Stimulated activated CD4-positive, alpha-beta T cell treated with anti-CD3 and anti-CD28 coated beads, TNF-alpha, amount 100 ng/mL, for 24 hours (primary cell): ENCODE results near the gene FAM162A.
"Not testable (repeated sequence)": the region's sequence is repeated elsewhere in the genome, so short reads cannot be mapped to it uniquely, and the experiment has no call there.

Experiments used
- DNase-seq, 3 experiments: peaks; one replicate each; pipeline ENCODE4 v3.0.0-alpha.2; 2020; ENCODE audit warnings: low read depth in 3 of 3

Gene FAM162A

GRCh38 chr3:122416966-122417365, 33.0 kb downstream of the FAM162A start:
- no peak for DNase-seq

- DNase-seq = no peak
These were observed 37.1 kb downstream of the FAM162A start for GRCh38 chr3:122421101-122421500.

- DNase-seq = no peak
These were observed 37.9 kb downstream of the FAM162A start for GRCh38 chr3:122421836-122422235.

DNA sequence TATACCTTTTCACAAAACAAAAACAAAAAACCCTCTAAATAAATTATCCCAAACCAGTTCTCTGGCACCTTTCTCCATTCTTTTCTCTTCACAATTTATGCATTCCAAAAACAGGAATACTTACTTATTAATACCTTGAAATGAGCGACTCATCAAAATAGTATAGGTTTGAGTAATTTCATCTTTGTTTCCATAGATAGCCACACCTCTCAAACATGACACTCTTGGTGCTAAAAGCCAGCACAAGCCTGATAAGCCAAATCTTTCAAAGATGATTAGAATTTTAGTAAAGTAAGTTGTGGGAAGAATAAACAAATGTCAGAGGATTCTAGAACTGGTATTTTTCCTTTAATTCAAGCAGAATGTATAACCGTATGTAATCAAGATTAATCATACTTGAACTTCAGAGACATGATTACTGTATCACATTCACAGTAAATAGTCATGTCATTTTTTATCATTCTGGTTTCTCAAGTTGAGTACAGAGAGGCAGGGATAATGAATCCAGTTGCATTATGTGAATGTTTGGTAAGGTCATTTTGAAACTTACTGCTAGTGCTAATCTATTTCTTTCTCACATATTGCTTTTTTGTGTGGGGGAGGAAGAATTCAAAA, 44.0 kb downstream of the FAM162A start:
- DNase-seq = no peak

DNA sequence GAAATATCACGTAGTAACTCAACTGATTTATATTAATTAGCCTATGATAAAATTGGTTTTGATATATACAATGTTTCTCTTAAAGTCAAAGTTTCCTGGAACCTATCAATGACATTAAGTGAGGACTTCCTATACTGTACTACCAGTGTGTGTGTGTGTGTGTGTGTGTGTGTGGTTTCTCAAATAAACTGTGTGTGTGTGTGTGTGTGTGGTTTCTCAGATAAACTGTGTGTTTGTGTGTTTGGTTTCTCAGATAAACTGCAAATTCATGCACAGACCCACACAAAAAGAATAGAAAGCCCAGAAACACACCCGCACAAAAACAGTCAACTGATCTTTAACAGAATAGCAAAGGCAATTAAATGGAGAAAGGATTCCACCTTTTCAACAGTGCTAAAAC, 46.4 kb downstream of the FAM162A start:
- no peak for DNase-seq

GRCh38 chr3:122435950-122436349, 52.0 kb downstream of the FAM162A start:
- no peak for DNase-seq

DNA sequence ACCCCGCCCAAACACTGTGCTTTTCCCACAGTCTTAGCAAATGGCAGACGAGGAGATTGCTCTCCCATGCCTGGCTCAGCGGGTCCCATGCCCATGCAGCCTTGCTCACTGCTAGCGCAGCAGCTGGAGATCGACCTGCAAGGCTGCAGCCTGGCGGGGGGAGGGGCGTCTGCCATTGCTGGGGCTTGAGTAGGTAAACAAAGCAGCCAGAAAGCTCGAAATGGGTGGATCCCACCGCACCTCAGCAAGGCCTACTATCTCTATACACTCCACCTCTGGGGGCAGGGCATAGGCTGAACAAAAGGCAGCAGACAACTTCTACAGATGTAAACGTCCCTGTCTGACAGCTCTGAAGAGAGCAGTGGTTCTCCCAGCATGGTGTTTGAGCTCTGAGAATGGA, 59.1 kb downstream of the FAM162A start:
- no peak for DNase-seq

- not testable (repeated sequence) for DNase-seq
These were observed 59.9 kb downstream of the FAM162A start for GRCh38 chr3:122443762-122444490.

- not testable (repeated sequence) for DNase-seq
These were observed 60.5 kb downstream of the FAM162A start for GRCh38 chr3:122444491-122444887.

GRCh38 chr3:122448218-122448617, 64.2 kb downstream of the FAM162A start:
- DNase-seq = not testable (repeated sequence)

DNA sequence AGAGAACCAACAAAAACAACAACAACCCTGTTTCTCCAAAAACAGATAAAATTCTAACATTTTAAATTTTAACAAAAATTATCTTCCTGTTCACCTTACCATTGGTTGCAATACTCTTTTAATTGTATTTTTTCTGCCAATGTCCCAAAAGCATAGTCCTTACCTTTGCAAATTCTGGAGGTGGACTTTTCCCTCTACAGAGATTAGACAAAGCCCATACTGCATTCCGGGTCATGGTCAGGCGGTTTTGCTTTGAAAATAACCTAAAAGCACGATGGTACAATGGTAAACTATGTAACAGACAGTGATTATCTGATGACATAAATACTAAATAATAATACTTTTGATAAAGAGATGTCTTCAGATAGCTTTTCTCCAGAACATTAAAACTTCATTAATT, 67.4 kb downstream of the FAM162A start:
- DNase-seq = no peak

DNA sequence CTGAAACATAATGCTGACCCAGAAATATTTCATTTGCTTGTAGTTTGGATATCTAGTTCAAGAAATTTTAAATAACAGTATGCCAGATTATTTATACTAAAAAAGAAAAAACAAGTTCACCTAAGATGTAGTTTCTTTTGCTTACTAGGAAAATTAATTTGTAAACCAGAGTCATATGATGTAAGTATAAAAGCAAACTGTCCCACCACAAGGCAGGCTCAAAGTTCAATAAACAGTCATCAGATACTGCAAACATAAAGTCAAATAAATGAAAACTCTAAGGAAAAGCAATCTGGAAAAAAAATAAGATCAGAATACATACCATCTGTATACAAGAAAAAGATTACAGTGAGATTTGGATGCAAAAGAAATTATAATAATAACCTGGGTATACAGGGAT, 72.1 kb downstream of the FAM162A start:
- DNase-seq = no peak

GRCh38 chr3:122457706-122458105, 73.7 kb downstream of the FAM162A start:
- no peak for DNase-seq

DNA sequence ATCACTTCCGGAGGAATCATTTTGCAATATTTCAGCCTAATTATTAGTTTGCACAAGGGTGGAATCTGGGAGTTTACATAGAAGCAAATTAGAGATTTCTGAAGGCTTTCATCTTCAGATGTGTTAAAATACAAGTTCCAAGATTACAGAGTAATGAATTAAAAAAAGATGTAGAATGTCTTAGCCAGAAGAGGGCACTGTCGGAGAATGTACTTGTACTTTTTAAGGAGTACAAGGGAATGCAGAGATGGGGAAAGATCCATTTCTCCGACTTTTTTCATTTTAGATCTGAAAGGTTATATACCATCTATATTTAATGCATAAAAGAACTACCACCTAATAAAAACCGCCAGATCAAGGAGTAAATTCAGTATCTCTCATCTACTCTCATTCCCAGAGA, 75.0 kb downstream of the FAM162A start:
- no peak for DNase-seq

GRCh38 chr3:122461806-122462205, 77.8 kb downstream of the FAM162A start:
- DNase-seq = no peak
